ENCODE data around the gene SLC25A30.

GRCh38 chr13:45349438-45349837 lies 68.7 kb downstream of the SLC25A30 start:
- TF ChIP-seq CTCF (IDR thresholded peaks at IDR 0.05; ENCODE audit: low read depth, low read length, missing input control) (no peak), REST (IDR thresholded peaks at IDR 0.05) (no peak), TAF1 (conservative IDR thresholded peaks at IDR 0.05) (no peak), GABPA (IDR thresholded peaks at IDR 0.05 in 1 of 2, conservative IDR thresholded peaks at IDR 0.05 in 1 of 2) (no peak), RAD21 (IDR thresholded peaks at IDR 0.05) (no peak), YY1 (IDR thresholded peaks at IDR 0.05) (no peak), SP1 (IDR thresholded peaks at IDR 0.05) (no peak), JUND (IDR thresholded peaks at IDR 0.05) (no peak)
- TF ChIP-seq, protein P1, sequence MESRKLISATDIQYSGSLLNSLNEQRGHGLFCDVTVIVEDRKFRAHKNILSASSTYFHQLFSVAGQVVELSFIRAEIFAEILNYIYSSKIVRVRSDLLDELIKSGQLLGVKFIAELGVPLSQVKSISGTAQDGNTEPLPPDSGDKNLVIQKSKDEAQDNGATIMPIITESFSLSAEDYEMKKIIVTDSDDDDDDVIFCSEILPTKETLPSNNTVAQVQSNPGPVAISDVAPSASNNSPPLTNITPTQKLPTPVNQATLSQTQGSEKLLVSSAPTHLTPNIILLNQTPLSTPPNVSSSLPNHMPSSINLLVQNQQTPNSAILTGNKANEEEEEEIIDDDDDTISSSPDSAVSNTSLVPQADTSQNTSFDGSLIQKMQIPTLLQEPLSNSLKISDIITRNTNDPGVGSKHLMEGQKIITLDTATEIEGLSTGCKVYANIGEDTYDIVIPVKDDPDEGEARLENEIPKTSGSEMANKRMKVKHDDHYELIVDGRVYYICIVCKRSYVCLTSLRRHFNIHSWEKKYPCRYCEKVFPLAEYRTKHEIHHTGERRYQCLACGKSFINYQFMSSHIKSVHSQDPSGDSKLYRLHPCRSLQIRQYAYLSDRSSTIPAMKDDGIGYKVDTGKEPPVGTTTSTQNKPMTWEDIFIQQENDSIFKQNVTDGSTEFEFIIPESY (IDR thresholded peaks at IDR 0.05) = no peak
- TF ChIP-seq, protein P2, sequence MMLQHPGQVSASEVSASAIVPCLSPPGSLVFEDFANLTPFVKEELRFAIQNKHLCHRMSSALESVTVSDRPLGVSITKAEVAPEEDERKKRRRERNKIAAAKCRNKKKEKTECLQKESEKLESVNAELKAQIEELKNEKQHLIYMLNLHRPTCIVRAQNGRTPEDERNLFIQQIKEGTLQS (IDR thresholded peaks at IDR 0.05) = no peak
